Measurements from ENCODE around the gene CD177. TPM values are rescaled to one million over a fixed set of nuclear protein-coding genes. Genes with fewer than 3 reads are reported as not detected.

The CD177 gene
- total RNA-seq, 1 donor from 2014 or later = not detected

DNA sequence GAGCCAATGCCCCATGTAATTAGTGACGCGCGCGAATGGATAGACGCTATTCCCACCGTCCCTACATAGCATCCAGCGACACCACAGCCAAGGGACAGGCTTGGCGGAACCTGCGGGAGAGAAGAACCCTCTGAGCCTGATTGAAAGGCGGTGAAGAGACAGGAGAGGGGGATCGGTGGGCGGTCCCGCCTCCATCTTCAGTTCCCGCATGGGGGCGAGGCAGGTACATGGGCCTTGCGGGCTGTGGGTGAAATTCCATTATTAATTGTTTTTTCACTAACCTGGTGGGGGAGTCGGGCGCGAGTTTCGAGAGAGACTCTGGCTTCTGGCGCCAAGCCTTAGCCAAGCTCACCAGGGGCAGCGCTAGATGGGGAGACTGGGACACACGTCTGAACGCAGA, 52.8 kb downstream of the CD177 start:
- no peak for DNase-seq
- Mint-ChIP-seq H3K9me3 (peaks cover 2% of the 10 kb centered on the region), H3K27me3 (peaks cover 9% of the 10 kb centered on the region), H3K36me3 (ENCODE audit: low read depth) (no peaks in the 10 kb centered on the region), H3K4me1 (no peaks in the 10 kb centered on the region), H3K27ac (no peak overlapping the region), H3K4me3 (no peak overlapping the region)
- intact Hi-C loops (cut with micrococcal nuclease) = no loop called here
- ChIA-PET CTCF (no interaction called here), POLR2A (no interaction called here)
- TF ChIP-seq, protein P1, sequence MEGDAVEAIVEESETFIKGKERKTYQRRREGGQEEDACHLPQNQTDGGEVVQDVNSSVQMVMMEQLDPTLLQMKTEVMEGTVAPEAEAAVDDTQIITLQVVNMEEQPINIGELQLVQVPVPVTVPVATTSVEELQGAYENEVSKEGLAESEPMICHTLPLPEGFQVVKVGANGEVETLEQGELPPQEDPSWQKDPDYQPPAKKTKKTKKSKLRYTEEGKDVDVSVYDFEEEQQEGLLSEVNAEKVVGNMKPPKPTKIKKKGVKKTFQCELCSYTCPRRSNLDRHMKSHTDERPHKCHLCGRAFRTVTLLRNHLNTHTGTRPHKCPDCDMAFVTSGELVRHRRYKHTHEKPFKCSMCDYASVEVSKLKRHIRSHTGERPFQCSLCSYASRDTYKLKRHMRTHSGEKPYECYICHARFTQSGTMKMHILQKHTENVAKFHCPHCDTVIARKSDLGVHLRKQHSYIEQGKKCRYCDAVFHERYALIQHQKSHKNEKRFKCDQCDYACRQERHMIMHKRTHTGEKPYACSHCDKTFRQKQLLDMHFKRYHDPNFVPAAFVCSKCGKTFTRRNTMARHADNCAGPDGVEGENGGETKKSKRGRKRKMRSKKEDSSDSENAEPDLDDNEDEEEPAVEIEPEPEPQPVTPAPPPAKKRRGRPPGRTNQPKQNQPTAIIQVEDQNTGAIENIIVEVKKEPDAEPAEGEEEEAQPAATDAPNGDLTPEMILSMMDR (IDR thresholded peaks at IDR 0.05) = no peak
- ATAC-seq (ENCODE audit: low read depth) = no peak

DNA sequence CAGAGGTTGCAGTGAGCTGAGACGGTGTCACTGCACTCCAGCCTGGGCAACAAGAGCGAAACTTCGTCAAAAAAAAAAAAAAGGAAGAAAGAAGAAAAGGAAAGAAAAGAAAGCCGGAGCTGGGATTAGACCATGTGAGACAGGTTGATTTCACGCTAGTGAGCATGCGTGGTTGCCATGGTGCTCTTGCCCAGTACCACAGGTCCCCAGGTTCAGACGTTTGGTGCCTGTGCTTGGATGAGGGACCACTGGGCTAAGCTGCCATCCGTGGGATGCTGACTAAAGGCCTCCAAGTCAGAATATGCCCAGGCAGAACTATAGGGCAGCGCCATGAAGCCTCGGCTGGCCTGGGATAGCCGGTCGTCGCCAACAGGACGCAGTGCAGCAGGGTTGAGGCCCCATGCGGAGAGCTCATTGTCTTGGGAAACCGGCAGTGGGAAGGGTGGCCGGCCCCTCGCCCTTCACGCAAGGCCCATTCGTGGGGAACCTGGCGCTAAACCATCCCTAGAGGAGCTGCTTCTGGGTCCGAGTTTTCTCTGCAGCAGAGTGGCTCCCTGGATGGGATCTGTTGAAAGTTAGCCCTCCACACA, 54.0 kb downstream of the CD177 start:
- no peaks in the 10 kb centered on the region for H3K4me1 Mint-ChIP-seq
- DNase-seq = no peak
- intact Hi-C loops (cut with micrococcal nuclease) = no loop called here
- peaks cover 2% of the 10 kb centered on the region for H3K9me3 Mint-ChIP-seq
- ChIA-PET POLR2A (no interaction called here), CTCF (no interaction called here)
- ATAC-seq (ENCODE audit: low read depth) = no peak
- no peaks in the 10 kb centered on the region for H3K36me3 Mint-ChIP-seq (ENCODE audit: low read depth)
- peaks cover 5% of the 10 kb centered on the region for H3K27me3 Mint-ChIP-seq
- TF ChIP-seq, protein P1 (IDR thresholded peaks at IDR 0.05) = no peak
- no peak overlapping the region for H3K4me3 Mint-ChIP-seq
- no peak overlapping the region for H3K27ac Mint-ChIP-seq

DNA sequence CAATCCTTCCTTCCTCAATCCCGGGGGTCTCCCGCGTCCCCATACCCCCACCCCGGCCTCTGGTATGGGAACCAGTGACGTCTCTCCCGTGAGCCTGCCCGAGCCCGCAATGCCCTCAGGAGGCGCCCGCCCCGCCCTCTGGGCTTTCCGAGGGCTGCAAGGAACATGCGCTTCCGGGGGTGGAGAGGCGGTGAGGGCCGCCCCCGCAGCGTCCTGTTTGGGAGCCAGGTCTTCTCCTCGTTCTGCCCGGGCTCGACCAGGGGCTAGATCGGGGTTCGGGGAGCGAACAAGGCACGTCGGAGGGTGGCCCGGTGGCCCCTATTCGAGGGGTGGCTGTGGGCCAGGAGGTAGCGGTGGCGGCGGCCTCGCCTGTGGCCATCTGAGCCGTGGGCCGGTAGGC, 54.6 kb downstream of the CD177 start:
- Mint-ChIP-seq H3K4me3 (no peak overlapping the region), H3K27ac (no peak overlapping the region), H3K4me1 (no peaks in the 10 kb centered on the region), H3K27me3 (peaks cover 1% of the 10 kb centered on the region), H3K9me3 (peaks cover 6% of the 10 kb centered on the region), H3K36me3 (ENCODE audit: low read depth) (no peaks in the 10 kb centered on the region)
- ChIA-PET CTCF (no interaction called here), POLR2A (no interaction called here)
- intact Hi-C loops (cut with micrococcal nuclease) = no loop called here
- no peak for ATAC-seq (ENCODE audit: low read depth)
- TF ChIP-seq, protein P1 (IDR thresholded peaks at IDR 0.05) = no peak
- no peak for DNase-seq

DNA sequence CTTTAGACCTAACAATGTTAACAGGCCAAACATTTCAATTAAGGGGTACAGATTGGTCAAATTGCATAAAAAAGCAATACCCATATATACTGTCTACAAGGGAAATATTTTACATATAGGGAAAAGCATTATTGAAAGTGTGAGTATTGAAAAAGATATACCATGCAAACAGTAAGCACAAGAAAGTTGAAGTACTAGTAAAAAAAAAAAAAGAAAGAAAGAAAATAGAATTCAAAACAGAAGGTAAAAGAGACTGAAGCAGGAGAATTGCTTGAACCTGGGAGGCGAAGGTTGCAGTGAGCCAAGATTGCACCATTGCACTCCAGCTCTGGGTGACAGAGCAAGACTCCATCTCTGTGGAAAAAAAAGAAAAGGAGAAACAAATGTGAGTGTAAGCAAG, 55.9 kb downstream of the CD177 start:
- Mint-ChIP-seq H3K27me3 (no peaks in the 10 kb centered on the region), H3K9me3 (peaks cover 6% of the 10 kb centered on the region), H3K36me3 (ENCODE audit: low read depth) (no peaks in the 10 kb centered on the region), H3K4me3 (no peak overlapping the region), H3K4me1 (no peaks in the 10 kb centered on the region), H3K27ac (no peak overlapping the region)
- DNase-seq (no peak), ATAC-seq (ENCODE audit: low read depth) (no peak)
- POLR2A ChIA-PET = no interaction called here
- intact Hi-C loops (cut with micrococcal nuclease) = no loop called here
- CTCF ChIA-PET = no interaction called here
- TF ChIP-seq, protein P1 (IDR thresholded peaks at IDR 0.05) = no peak

DNA sequence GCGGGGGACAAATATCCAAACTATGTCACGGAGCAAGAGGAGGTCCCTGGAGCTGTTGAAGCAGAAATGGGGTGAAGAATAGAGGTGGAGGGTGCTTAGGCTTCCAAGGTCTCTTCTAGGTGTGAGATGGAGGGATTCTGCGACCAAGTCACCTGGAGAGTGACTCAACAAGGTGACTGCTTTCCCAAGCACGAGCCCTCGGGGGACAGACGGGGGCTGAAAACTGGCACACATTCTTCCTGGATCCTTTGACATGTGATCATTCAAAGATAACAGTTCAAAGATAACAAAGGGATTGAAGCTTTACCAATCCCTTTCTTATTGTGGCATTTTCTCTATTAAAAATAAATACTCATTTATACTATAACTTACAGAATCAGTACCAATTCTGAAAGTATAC, 59.0 kb downstream of the CD177 start:
- no peaks in the 10 kb centered on the region for H3K27me3 Mint-ChIP-seq
- TF ChIP-seq, protein P1 (IDR thresholded peaks at IDR 0.05) = no peak
- peaks cover 6% of the 10 kb centered on the region for H3K9me3 Mint-ChIP-seq
- H3K4me1 Mint-ChIP-seq = peaks cover 5% of the 10 kb centered on the region
- H3K27ac Mint-ChIP-seq = no peak overlapping the region
- no peak overlapping the region for H3K4me3 Mint-ChIP-seq
- ChIA-PET CTCF (no interaction called here), POLR2A (no interaction called here)
- ATAC-seq (ENCODE audit: low read depth) = no peak
- DNase-seq = no peak
- H3K36me3 Mint-ChIP-seq (ENCODE audit: low read depth) = no peaks in the 10 kb centered on the region
- intact Hi-C loops (cut with micrococcal nuclease) = no loop called here

Other genes starting within 250 kb of the CD177 start
- gene PSG5, start 167.2 kb upstream of the CD177 start, total RNA-seq = not detected in 2 replicates
- gene PSG4, start 148.0 kb upstream of the CD177 start, total RNA-seq = not detected in 2 replicates
- gene PSG9, start 84.2 kb upstream of the CD177 start, total RNA-seq = not detected in 2 replicates
- not detected in 2 replicates for gene TEX101, start 61.2 kb downstream of the CD177 start, total RNA-seq
- 0.24 TPM in 1 of 2 replicates, not detected in the other for gene LYPD3, start 111.9 kb downstream of the CD177 start, total RNA-seq
- 32.2 and 34.5 TPM in 2 replicates for gene PHLDB3, start 151.1 kb downstream of the CD177 start, total RNA-seq
- 16.3 and 16.7 TPM in 2 replicates for gene ETHE1, start 173.5 kb downstream of the CD177 start, total RNA-seq
- 1.9 and 3.4 TPM in 2 replicates for gene ZNF575, start 179.5 kb downstream of the CD177 start, total RNA-seq
- gene XRCC1, start 221.8 kb downstream of the CD177 start, total RNA-seq = 31.9 and 34.5 TPM in 2 replicates
- gene PINLYP, start 222.1 kb downstream of the CD177 start, total RNA-seq = 1.9 and 2.1 TPM in 2 replicates
- 13.1 and 14.1 TPM in 2 replicates for gene IRGQ, start 242.4 kb downstream of the CD177 start, total RNA-seq
- 14.5 and 17.3 TPM in 2 replicates for gene ZNF576, start 242.9 kb downstream of the CD177 start, total RNA-seq

All from activated B cell treated with CpG ODN at 0.5 μM for 24 hours (primary cell).